Umbilical cord (tissue), 2 donors: ENCODE data around the gene ARSA. TPM values are rescaled to one million over a fixed set of nuclear protein-coding genes. Genes with fewer than 3 reads are reported as not detected.

Source experiments
- DNase-seq: peaks from one replicate; pipeline ENCODE4 v3.0.0-alpha.2; 2015; ENCODE audit warnings: low spot score
- total RNA-seq: library from RNA; depleted of rRNA; stranded (reverse); fragments of >200 nt; gene quantifications from one replicate; pipeline ENCODE4 v1.2.3, GENCODE V29; 2014; ENCODE audit warnings: low replicate concordance; ENCODE audit not compliant: insufficient read depth

ARSA gene
- total RNA-seq, 1 donor from 2014 or later, result 5.8 TPM

- no peak for DNase-seq
Observed at GRCh38 chr22:50581031-50581949, 46.7 kb downstream of the ARSA start.

GRCh38 chr22:50579752-50580151 is 48.2 kb downstream of the ARSA start:
- DNase-seq, result no peak

GRCh38 chr22:50578776-50579310 is 49.1 kb downstream of the ARSA start:
- DNase-seq, result no peak

- no peak for DNase-seq
Observed at GRCh38 chr22:50577987-50578775, 49.8 kb downstream of the ARSA start, which contains the start of gene CPT1B. Gene CPT1B (minus strand): TSS chr22:50578427. CDS start chr22:50577915, 512 bp downstream.

GRCh38 chr22:50577697-50577986 is 50.3 kb downstream of the ARSA start:
- DNase-seq, result no peak

- DNase-seq, result no peak
Observed at GRCh38 chr22:50576806-50577696, 50.9 kb downstream of the ARSA start.

GRCh38 chr22:50576070-50576469 is 51.9 kb downstream of the ARSA start:
- no peak for DNase-seq

GRCh38 chr22:50575426-50575941 is 52.5 kb downstream of the ARSA start:
- no peak for DNase-seq

Other genes with a start within 250 kb of the ARSA start
- gene SBF1, start 153.1 kb downstream of the ARSA start, total RNA-seq, result 48.2 TPM
- gene ADM2, start 146.6 kb downstream of the ARSA start, total RNA-seq, result 0.72 TPM
- not detected for gene MIOX, start 141.3 kb downstream of the ARSA start, total RNA-seq
- 34.2 TPM for gene LMF2, start 120.5 kb downstream of the ARSA start, total RNA-seq
- gene NCAPH2, start 119.9 kb downstream of the ARSA start, total RNA-seq, result 14.4 TPM
- gene SCO2, start 102.6 kb downstream of the ARSA start, total RNA-seq, result not detected
- 89.8 TPM for gene TYMP, start 98.1 kb downstream of the ARSA start, total RNA-seq
- gene KLHDC7B, start 82.3 kb downstream of the ARSA start, total RNA-seq, result 6.0 TPM
- gene SYCE3, start 65.2 kb downstream of the ARSA start, total RNA-seq, result not detected
- gene CPT1B, start 49.7 kb downstream of the ARSA start, total RNA-seq, result not detected
- gene CHKB, start 45.3 kb downstream of the ARSA start, total RNA-seq, result 14.2 TPM
- gene MAPK8IP2, start 27.4 kb downstream of the ARSA start, total RNA-seq, result 0.72 TPM
- 0.96 TPM for gene SHANK3, start 44.7 kb upstream of the ARSA start, total RNA-seq
- gene ACR, start 110.1 kb upstream of the ARSA start, total RNA-seq, result not detected
- gene RABL2B, start 155.5 kb upstream of the ARSA start, total RNA-seq, result 7.5 TPM